ENCODE data around the gene PDE4D. TPM values are rescaled to one million over a fixed set of nuclear protein-coding genes. Genes with fewer than 3 reads are reported as not detected.

Gene PDE4D
- total and polyA plus RNA-seq, 4 donors = 12.8 to 167 (median 44.5) TPM

DNA sequence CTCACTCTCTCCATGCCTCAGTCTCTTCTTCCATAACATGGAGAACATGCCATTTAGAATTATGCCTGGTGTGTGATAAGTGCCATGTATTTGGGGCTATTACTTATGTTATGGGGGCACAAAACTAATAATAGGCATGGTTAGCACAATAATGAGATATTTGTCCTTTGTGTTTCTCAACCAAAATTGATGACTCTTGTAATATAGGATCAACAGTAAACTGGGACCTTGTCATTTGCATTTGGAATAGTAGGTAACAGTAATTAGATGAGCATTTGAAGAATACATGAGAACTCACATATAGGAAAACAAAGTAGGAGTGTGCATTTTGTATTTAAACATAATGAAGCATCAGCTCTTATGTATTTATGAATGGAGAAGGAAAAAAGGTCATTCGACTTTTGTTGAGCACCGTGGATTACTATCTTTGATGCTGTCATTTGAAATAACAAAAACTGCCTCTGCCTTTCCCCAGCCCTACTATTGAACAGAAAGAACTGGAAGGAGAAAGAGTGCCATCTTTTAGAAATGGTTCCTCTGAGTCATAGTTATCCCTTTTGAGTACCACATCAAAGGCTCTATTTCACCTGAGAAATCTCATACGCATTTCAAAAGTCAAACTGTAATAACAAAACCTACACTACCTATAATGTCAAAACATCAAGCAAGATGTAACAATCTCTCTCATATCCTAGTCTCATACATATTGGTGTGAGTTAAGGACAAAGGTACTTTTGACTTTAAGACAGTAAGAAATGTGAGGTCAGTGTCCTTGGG, 655.2 kb downstream of the PDE4D start:
- Histone ChIP-seq H3K9ac (ENCODE audit: insufficient read depth in 1 of 2, low read length in 2 of 2) (no peak overlapping the region), H3K27me3 (ENCODE audit: control insufficient read depth in 3 of 3, insufficient read depth in 3 of 3, low read length in 2 of 3) (no peaks in the 10 kb centered on the region), H3K9me3 (ENCODE audit: control insufficient read depth in 4 of 4, insufficient read depth in 3 of 4, low read length in 3 of 4) (no peaks in the 10 kb centered on the region), H3K4me3 (no peak overlapping the region), H3K4me1 (ENCODE audit: control insufficient read depth in 5 of 5, insufficient read depth in 5 of 5, low read length in 5 of 5) (peaks cover 0 to 24% (median 0%) of the 10 kb centered on the region in 5 donors), H3K36me3 (ENCODE audit: control insufficient read depth in 4 of 4, insufficient read depth in 4 of 4, low read length in 4 of 4) (no peaks in the 10 kb centered on the region), H3K27ac (ENCODE audit: low read depth in 1 of 2, low read length in 1 of 2) (no peak overlapping the region)
- DNase-seq (no peak), ATAC-seq (ENCODE audit: insufficient read depth, low FRiP score) (no peak)
- 90 to 91% methylated on average over 3 of the region's 3 CpGs for WGBS, 2 donors
- TF ChIP-seq, protein P1, sequence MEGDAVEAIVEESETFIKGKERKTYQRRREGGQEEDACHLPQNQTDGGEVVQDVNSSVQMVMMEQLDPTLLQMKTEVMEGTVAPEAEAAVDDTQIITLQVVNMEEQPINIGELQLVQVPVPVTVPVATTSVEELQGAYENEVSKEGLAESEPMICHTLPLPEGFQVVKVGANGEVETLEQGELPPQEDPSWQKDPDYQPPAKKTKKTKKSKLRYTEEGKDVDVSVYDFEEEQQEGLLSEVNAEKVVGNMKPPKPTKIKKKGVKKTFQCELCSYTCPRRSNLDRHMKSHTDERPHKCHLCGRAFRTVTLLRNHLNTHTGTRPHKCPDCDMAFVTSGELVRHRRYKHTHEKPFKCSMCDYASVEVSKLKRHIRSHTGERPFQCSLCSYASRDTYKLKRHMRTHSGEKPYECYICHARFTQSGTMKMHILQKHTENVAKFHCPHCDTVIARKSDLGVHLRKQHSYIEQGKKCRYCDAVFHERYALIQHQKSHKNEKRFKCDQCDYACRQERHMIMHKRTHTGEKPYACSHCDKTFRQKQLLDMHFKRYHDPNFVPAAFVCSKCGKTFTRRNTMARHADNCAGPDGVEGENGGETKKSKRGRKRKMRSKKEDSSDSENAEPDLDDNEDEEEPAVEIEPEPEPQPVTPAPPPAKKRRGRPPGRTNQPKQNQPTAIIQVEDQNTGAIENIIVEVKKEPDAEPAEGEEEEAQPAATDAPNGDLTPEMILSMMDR (IDR thresholded peaks at IDR 0.05; ENCODE audit: control extremely low read depth, extremely low read depth) = no peak

DNA sequence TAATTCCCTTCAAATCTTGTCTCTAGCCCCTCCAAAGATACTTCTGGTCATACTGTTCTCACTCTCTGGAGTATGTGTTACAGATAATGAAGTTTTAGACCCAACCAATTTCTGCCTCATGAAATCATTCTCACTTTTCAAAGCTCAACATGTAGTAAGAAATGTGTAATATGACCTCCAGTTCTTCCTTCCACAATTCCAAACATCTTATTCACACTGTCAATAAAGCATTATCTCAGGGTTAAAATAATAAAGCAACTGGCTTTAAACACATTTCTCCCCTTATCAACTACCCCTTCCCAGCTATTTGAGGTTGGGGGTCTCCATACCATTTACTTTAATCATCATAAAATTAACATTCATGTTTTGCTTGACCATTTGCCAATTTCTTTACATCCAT, 656.5 kb downstream of the PDE4D start:
- no peaks in the 10 kb centered on the region for H3K27me3 ChIP-seq (ENCODE audit: control insufficient read depth in 3 of 3, insufficient read depth in 3 of 3, low read length in 2 of 3)
- peaks cover 0 to 24% (median 0%) of the 10 kb centered on the region in 5 donors for H3K4me1 ChIP-seq (ENCODE audit: control insufficient read depth in 5 of 5, insufficient read depth in 5 of 5, low read length in 5 of 5)
- H3K27ac ChIP-seq (ENCODE audit: low read depth in 1 of 2, low read length in 1 of 2) = no peak overlapping the region
- DNase-seq (no peak), ATAC-seq (ENCODE audit: insufficient read depth, low FRiP score) (no peak)
- H3K9ac ChIP-seq (ENCODE audit: insufficient read depth in 1 of 2, low read length in 2 of 2) = no peak overlapping the region
- H3K9me3 ChIP-seq (ENCODE audit: control insufficient read depth in 4 of 4, insufficient read depth in 3 of 4, low read length in 3 of 4) = no peaks in the 10 kb centered on the region
- TF ChIP-seq, protein P1 (IDR thresholded peaks at IDR 0.05; ENCODE audit: control extremely low read depth, extremely low read depth) = no peak
- no peak overlapping the region for H3K4me3 ChIP-seq
- no peaks in the 10 kb centered on the region for H3K36me3 ChIP-seq (ENCODE audit: control insufficient read depth in 4 of 4, insufficient read depth in 4 of 4, low read length in 4 of 4)

DNA sequence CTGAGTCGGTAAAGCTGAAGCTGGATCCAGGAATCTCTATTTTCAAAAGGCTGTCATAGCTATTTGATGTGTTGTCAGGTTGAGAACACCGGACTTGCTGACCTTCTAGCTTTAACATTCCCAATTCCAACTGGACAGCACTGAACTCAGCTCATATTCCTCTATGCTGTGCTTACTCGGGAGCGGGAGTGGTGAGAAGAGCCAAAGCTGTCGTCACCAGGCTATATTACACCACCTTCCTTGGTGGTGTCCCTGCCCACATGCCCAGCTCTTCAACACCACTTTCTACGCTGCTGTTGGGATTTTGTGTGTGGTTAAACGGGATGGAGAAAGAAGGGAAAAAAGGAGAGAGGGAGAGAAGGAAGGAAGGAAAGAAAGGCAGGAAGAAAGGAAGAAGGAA, 657.1 kb downstream of the PDE4D start:
- Histone ChIP-seq H3K9ac (ENCODE audit: insufficient read depth in 1 of 2, low read length in 2 of 2) (no peak overlapping the region), H3K4me3 (no peak overlapping the region), H3K27me3 (ENCODE audit: control insufficient read depth in 3 of 3, insufficient read depth in 3 of 3, low read length in 2 of 3) (no peaks in the 10 kb centered on the region), H3K27ac (ENCODE audit: low read depth in 1 of 2, low read length in 1 of 2) (peak overlapping the region in 1 of 2 donors; percentile 18), H3K9me3 (ENCODE audit: control insufficient read depth in 4 of 4, insufficient read depth in 3 of 4, low read length in 3 of 4) (no peaks in the 10 kb centered on the region), H3K36me3 (ENCODE audit: control insufficient read depth in 4 of 4, insufficient read depth in 4 of 4, low read length in 4 of 4) (no peaks in the 10 kb centered on the region), H3K4me1 (ENCODE audit: control insufficient read depth in 5 of 5, insufficient read depth in 5 of 5, low read length in 5 of 5) (peaks cover 0 to 24% (median 0%) of the 10 kb centered on the region in 5 donors)
- 69 to 87% methylated on average over 7 of the region's 7 CpGs for WGBS, 2 donors
- TF ChIP-seq, protein P1 (IDR thresholded peaks at IDR 0.05; ENCODE audit: control extremely low read depth, extremely low read depth) = no peak
- DNase-seq = no peak
- ATAC-seq (ENCODE audit: insufficient read depth, low FRiP score) = no peak

Data from lung (tissue), 12 donors.